Anterior cingulate cortex (tissue), 58 donors: Measurements from ENCODE around the gene MAIP1.
"Not testable (repeated sequence)": the region's sequence is repeated elsewhere in the genome, so short reads cannot be mapped to it uniquely, and the experiment has no call there.

Source experiments
- DNase-seq, 58 donors: peaks; one replicate each; lab custom pipeline; 2025; lab: John Stamatoyannopoulos, UW

The MAIP1 gene

DNA sequence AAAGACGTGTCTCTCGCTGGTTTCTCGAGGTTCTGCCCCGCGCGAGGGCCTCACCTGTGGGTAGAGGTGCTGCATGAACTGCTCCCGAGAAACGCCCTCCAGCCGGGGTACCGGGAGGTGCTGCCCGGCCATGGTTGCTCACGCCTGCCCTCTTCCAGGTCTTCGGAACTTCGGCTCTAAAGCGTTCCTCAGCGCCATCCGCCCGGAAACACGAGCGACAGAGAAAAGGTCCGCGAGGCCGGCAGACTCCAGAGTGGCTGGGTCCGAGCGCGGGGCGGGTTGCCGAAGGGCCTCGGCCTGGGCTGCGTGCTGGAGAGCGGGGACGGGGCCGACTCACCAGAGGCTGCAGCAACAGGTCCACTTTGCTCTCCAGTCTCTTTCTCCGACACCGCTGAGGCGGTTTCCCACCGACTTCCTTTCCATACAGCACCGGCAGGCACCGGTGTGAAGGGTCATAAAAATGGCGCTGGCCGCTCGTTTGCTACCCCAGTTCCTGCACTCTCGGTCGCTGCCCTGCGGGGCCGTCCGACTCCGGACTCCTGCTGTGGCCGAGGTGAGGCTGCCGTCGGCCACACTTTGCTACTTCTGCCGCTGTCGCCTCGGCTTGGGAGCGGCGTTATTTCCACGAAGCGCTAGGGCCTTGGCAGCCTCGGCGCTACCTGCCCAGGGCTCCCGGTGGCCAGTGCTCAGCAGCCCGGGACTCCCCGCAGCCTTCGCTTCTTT lies at the start of gene MAIP1, which contains the start of gene TYW5:
Gene MAIP1, plus strand, starts transcription at position 244 of the 723 bp plus-strand sequence. Its CDS starts 217 bp downstream, at position 461.
Gene TYW5, minus strand, starts transcription at position 153 of the 723 bp plus-strand sequence. Its CDS starts 21 bp downstream, at position 132.
- DNase-seq = peak; percentile 21 to 94 (median 86)

DNA sequence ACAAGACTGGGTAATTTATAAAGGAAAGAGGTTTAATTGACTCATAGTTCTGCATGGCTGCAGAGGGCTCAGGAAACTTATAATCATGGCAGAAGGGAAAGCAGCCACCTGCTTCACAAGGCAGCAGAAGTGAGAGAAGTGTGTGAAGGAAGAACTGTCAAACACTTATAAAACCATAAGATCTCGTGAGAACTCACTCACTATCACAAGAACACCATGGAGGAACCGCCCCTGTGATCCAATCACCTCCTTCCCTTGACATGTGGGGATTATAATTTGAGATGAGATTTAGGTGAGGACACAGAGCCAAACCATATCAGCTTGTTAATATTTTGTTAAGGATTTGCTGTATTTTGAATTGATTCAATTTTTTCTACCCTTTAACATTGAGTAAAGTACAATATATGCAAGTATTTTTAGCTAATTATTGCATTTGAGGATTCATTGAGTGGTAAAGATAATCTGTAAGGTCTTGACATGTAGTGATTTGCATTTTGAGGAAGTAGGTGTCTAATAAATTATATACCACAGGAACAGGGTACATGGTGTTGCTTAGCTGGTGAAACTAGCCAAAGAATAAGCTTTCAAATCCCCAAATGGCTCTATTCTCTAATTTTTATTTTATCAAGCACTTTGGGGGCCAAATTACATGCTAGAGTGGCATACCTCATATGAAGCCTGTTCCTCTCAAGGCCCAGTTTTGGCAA lies 48.2 kb upstream of the MAIP1 start:
- DNase-seq = no peak

GRCh38 chr2:199910338-199911051 lies 44.9 kb upstream of the MAIP1 start:
- no peak for DNase-seq

GRCh38 chr2:199911052-199911876 lies 44.1 kb upstream of the MAIP1 start, which contains the start of gene C2orf69:
C2orf69 (plus strand) TSS chr2:199911293; CDS start chr2:199911439, 146 bp downstream.
- peak; percentile 54 to 98 (median 94) for DNase-seq

GRCh38 chr2:199911877-199912161 lies 43.6 kb upstream of the MAIP1 start:
- DNase-seq = peak in 3 of 58 donors; percentile 34 to 61 (median 48)

GRCh38 chr2:199912553-199913114 lies 42.7 kb upstream of the MAIP1 start:
- DNase-seq = not testable (repeated sequence)

- no peak for DNase-seq
Observed at GRCh38 chr2:199914372-199914958, 40.9 kb upstream of the MAIP1 start.

- DNase-seq = no peak
Observed at GRCh38 chr2:199916980-199917379, 38.4 kb upstream of the MAIP1 start.

DNA sequence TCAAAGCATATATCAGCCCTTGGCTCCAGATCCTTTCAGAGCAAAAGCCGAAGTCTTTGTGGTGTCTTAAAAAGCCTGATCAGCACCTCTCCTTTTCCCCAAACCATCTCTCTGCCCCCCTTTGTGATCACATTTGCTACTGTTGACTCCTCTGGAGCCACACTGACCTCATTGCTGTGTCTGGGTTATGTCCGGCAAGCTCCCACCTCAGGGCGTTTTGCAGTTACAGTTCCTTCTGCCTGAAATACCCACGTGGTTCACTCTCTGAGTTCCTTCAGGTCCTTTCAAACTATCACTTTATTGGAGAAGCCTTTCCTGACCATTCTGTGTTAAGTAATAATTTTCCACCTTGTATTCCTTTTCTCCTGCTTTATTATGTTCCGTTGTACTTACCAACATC lies 32.5 kb upstream of the MAIP1 start:
- DNase-seq = peak in 7 of 58 donors; percentile 2 to 12 (median 6)

GRCh38 chr2:199923924-199924323 lies 31.5 kb upstream of the MAIP1 start:
- DNase-seq = no peak

DNA sequence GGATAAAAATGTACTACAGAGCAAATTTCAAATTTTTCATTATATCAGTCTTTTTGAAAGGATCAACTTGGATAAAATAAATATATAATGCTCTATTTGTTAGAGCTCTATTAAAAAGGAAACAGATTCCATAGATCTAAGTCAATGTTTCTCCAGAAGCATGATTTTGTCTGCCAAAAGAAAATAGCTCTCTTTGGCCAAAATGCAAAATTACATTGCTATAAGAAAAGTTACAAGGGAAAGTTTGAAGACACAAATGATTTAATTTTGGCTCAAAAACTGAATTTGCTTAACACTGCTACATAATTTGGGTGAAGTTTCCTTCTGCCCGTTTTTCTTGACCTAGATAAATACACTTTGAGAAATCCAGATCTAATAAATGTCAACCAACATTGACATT lies 28.6 kb upstream of the MAIP1 start:
- DNase-seq = no peak

GRCh38 chr2:199928226-199928625 lies 27.2 kb upstream of the MAIP1 start:
- DNase-seq = no peak

DNA sequence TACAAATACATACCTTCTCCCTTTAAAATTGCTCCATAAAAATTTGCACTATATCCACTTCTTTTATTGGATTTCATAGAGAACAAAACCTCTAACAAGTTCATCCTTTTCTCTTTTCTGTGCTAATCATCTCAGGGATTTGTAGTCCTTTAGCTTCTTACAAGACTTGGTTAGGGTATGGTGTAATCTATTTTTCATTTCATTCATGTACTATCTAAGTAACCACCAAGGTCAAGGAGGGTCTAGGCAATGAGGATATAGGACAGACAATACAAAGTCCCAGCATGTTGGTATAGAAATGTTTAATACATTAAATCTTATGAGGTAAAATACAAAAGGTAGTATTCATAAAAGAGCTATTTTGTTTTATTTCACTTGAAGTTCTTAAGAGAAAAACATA lies 26.8 kb upstream of the MAIP1 start:
- no peak for DNase-seq

DNA sequence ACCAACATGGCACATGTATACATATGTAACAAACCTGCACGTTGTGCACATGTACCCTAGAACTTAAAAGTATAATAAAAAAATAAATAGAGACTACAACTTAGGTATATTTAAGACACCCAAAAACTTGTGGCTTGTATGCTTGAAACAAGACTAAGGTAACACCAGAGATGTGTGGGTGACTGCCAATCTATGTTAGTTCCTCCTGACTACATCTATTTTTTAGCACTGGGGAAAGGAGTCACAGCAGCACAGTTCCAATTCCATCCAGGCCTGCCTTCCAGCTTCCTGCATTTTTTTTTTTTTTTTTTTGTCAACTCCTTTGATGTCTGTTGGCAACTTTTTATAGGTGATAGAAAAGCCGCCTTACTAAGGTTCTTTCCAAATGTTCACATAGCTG lies 26.1 kb upstream of the MAIP1 start:
- DNase-seq = peak in 4 of 58 donors; percentile 4 to 31 (median 18)

- peak in 56 of 58 donors; percentile 11 to 90 (median 73) for DNase-seq
Observed at GRCh38 chr2:199932312-199932855, 23.0 kb upstream of the MAIP1 start.

- no peak for DNase-seq
Observed at GRCh38 chr2:199933466-199933865, 21.9 kb upstream of the MAIP1 start.

GRCh38 chr2:199936554-199936953 lies 18.8 kb upstream of the MAIP1 start:
- no peak for DNase-seq

- no peak for DNase-seq
Observed at GRCh38 chr2:199940373-199940772, 15.0 kb upstream of the MAIP1 start.

DNA sequence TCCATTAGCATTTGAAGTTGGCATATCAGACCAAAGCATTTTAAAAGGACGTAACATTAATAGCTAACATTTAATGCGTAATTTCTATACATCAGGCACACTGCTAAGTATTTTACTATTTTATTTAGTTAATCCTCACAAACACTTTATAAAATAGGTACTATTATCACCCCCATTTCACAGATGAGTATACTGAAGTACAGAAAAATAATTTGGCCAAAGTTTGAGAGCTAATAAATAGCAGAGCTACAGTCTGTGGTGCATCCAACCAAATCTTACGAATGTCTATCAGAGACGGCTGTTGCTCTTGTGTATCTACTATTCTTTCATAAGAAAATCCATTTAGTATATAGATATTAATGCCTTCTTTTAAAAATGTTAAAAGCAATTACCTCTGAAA lies 12.0 kb upstream of the MAIP1 start:
- no peak for DNase-seq
